LNCAP (cell line): ENCODE data around the gene DUSP16.

Experiments
- CTCF ChIP-seq: fragments of 450-650 bp; IDR thresholded peaks from 2 replicates; pipeline ENCODE4 v1.5.1; 2017; ENCODE audit warnings: mild to moderate bottlenecking

DUSP16 gene

GRCh38 chr12:12606781-12607589 lies 44.3 kb upstream of the DUSP16 start:
- TF ChIP-seq CTCF: no peak

- no peak for TF ChIP-seq CTCF
Observed at GRCh38 chr12:12604740-12605139, 42.1 kb upstream of the DUSP16 start.

- no peak for TF ChIP-seq CTCF
Observed at GRCh38 chr12:12600659-12601058, 38.0 kb upstream of the DUSP16 start.

GRCh38 chr12:12599750-12600643 lies 37.3 kb upstream of the DUSP16 start:
- TF ChIP-seq CTCF: no peak

GRCh38 chr12:12598864-12599263 lies 36.2 kb upstream of the DUSP16 start:
- no peak for TF ChIP-seq CTCF

- no peak for TF ChIP-seq CTCF
Observed at GRCh38 chr12:12592930-12593329, 30.3 kb upstream of the DUSP16 start.

GRCh38 chr12:12590961-12591360 lies 28.3 kb upstream of the DUSP16 start:
- no peak for TF ChIP-seq CTCF
